Activated CD4-positive, alpha-beta T cell treated with anti-CD3 and anti-CD28 coated beads for 24 hours (primary cell): ENCODE results near the gene SLC44A5.
"Not testable (repeated sequence)": the region's sequence is repeated elsewhere in the genome, so short reads cannot be mapped to it uniquely, and the experiment has no call there.

Source experiments
- DNase-seq, 2 donors: peaks; one replicate each; pipeline ENCODE4 v3.0.0-alpha.2; 2020; ENCODE audit warnings: low read depth in 2 of 2

Gene SLC44A5

GRCh38 chr1:75188892-75189291 is 422.0 kb downstream of the SLC44A5 start:
- no peak for DNase-seq

- not testable (repeated sequence) for DNase-seq
Observed at GRCh38 chr1:75181214-75181955, 429.5 kb downstream of the SLC44A5 start.

GRCh38 chr1:75174031-75174760 is 436.7 kb downstream of the SLC44A5 start:
- DNase-seq = no peak

- no peak for DNase-seq
Observed at GRCh38 chr1:75172556-75172955, 438.4 kb downstream of the SLC44A5 start.

- DNase-seq = no peak
Observed at GRCh38 chr1:75171876-75172275, 439.0 kb downstream of the SLC44A5 start.

- no peak for DNase-seq
Observed at GRCh38 chr1:75170981-75171380, 439.9 kb downstream of the SLC44A5 start.

GRCh38 chr1:75170011-75170410 is 440.9 kb downstream of the SLC44A5 start:
- DNase-seq = no peak

GRCh38 chr1:75166821-75167220 is 444.1 kb downstream of the SLC44A5 start:
- no peak for DNase-seq

- DNase-seq = no peak
Observed at GRCh38 chr1:75165264-75165663, 445.6 kb downstream of the SLC44A5 start.

- no peak for DNase-seq
Observed at GRCh38 chr1:75159154-75159553, 451.8 kb downstream of the SLC44A5 start.
